ELR (cell line): ENCODE results near the gene ACBD4.

ENCODE experiments used
- DNase-seq: peaks from one replicate; pipeline ENCODE4 v3.0.0-alpha.2; 2015; ENCODE audit warnings: low read depth

ACBD4 gene

DNA sequence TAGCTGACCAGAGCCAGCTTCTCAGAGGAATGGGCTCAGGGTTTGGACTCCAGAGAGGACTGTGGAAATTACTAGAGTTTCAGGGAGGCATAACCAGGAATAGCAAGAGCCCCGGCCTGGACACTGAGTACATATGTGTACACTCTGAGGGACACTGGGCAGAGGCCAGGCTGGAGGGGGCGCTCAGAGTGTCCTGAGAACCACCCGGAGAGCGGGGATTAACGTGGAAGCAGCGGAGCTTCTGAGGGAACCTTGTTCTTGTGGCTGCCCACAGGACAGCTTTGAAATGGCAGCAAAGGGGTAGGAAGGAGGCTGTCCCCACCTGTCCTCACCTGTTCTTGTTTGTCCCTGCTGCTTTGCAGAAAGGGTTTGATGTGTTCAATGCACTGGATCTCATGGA lies 31.0 kb upstream of the ACBD4 start:
- DNase-seq = no peak

DNA sequence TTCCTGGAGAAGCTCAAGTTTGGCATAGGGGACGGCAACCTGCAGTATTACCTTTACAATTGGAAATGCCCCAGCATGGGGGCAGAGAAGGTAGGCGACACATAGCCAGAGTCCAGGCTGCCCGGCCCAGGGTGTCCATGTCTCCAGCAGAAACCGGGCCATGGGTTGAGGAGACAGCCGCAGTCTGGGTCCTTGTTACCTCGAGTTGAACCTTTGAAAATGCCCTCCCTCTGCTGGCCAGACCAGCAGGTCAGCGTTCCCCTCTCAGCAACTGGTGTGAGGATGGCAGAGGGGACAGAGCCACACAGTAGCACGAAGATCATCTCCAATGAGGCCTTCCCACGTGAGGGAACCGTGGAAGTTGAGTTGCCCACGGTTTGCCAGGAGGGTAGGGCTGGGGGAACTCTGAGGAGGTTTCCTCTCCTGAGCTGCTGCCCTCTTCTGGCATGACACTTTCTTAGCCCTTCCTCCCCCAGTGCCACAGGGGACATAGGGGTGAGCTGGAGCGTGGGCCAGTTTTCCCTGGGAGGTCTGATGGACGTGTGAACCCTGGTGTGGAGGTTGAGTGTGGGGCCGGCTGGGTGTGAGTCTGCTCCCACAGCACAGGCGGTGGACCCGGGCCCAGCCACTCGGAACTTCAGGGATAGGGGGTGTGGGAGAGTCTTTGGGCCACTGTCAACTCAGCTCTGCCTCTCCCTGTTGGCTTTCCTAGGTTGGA lies 30.4 kb upstream of the ACBD4 start:
- DNase-seq = no peak

DNA sequence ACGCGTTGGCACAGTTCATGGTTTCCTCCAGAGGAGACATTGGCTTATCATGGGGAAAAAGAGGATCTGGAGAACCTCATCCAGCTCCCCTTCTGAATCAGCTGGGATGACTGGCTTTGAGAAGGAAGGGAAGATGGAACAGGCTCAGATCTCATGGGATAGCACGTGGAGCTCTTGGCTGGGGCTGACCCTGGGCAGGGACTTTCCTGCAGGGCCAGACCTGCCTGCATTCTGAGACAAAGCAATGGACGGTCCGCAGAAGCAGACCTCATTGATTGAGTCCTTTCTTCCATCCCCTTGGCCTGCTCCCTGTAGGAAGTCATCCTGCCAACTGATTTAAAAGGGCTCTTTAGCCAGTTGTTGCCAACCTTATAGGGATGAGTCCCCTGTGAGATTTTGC lies 29.4 kb upstream of the ACBD4 start:
- no peak for DNase-seq

DNA sequence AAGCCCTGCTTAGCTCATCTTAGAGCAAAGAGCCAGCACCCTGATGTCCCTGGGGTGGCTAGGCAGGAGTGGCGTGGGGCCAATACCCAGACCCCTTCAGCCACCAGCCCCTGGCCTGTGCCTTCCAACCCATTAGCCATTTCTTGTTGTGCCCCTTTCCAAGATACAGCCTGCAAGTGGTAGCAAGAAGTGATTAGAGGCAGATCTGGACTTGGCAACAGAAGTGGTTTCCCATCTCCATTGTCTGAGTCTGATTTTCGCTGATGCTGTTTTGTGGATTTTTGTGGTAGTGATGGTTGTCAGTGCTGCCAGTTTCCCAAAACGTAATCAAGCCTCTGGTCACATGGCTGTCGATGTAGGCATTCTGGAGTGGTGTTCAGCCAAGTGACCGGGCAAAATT lies 28.9 kb upstream of the ACBD4 start:
- DNase-seq = no peak

DNA sequence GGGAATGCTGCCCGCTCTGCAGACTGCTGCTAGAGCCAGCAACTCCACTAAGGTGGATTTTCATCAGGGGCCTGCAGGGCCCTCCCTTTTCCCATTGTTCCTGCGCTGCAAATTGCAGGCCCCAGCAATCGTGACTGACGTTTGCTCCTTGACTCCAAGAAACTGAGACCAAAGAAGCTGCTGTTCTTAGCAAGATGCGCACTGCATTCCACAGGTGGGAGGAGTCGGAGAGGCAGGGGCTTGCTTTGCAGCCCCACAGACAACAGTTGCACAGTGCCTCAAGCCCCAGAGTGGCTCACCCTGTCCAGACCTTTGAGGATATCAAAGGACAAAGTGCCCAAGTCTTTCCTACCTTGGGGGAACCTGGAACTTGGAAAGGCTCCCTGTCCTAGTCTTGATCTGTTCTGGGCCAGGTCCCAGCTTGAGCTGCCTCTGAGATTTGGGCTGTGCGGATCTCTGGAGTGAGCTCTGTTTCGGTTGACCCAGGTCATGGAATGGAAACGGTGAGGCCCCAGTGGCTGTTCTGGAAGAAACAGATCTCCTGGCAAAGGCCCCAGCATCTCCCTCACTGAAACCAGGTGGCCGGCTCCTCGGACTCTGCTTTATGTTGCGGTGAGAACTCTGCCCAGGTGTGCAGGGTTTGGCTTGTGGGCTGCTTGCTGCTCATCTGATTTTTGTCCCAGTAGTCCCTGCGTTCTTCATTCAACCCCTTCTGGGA lies 28.0 kb upstream of the ACBD4 start:
- DNase-seq = no peak

DNA sequence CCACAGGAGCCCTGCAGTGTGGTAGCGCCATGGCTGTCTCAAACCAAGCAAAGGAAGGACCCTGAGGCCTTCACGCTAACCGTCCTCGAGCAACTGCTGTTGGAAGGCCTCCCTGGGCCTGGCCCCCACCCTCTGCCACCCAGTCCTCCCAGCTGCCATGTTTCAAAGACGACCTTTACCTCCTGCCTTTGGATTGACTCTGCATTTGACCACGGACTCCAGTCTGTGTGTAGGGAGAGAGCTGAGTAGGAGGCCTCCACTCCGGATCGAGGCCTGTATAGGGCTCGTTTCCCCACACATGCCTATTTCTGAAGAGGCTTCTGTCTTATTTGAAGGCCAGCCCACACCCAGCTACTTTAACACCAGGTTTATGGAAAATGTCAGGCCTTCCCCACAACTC lies 27.4 kb upstream of the ACBD4 start:
- DNase-seq = no peak

DNA sequence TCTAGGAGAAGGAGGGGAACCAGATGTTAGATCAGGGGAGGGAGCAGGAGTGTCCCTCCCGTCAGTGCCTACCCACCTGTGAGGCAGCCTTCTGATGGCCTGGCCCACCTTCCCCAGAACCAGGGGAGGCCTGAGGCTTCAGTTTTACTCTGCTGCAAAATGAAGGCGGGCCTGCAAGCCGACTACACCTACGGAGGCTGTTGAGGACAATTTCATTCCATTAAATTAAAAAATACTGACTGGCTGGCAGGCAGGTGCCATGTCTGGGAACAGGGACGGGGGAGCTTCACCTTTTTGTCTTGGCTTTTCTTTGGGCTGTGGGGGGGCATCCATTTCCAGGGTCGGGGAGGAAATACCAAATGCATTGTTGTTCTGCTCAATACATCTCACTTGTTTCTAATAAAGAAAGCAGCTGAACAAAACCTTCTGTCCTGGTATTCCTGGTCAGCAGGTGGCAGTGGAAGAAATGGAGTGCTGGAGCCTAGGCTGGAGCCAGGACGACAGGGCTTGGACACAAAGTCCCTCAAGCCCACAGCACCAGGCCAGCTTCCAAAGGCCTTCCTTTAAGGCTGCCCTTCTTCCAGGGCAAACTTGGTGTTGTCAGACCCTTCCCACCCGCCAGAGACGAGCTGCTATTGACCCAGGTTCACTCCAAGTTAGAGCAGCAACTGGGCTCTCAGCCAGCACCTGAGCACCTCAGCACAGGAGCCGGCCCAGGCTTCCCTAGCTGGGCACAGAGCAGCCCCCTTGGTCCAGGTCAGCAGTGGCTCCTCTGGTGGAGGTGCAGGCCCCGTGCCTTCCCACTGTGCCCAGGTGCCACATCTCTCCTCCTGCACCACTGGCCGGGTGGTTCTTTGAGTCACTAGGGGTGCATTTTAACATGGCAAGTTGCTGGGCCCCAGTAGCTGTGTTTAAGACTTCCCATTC lies 26.6 kb upstream of the ACBD4 start:
- DNase-seq = peak; percentile 34

DNA sequence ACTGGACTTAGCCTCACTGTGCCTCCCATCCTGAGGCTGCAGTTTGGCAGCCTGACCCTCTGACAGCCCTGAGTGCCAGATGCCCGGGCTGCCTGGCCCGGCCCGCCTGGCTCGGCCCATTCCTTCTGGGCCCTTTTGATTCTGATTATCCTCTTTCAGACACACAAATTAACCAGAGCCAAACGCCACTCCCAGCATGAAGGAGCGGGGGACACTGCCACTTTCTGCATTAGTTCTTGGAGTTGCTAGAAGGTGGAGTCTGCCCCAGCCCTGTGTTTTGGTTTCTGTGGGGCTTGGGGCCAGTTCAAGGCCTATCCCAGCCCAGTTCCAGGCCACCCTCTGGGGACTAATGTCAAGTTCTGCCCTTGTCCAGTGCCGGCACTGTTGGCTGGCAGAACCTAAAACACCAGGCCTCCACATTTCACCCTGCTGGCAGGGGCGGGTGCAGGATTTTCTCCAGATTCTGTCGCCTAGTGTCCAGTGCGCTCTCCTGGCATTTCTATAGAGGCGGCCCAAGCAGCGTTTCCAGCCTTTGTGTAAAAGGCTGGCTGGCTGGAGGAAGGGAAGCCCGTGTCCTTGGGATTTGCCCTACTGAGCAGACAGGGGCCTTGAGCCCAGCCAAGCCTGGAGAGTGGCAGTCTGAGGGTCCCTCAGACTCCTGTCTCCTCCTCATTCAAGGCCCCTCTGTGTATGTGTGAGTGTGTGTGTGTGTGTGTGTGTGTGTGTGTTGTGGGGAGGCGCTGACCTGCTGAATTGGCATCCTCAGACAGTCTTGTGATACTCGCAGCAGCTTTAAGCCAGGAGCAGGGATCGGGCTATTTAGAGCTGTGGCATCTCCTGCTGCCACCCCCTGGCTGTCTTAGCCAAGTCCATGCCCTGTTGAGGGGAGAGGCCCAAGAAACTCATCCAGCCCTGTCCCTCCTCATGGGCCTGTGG lies 24.5 kb upstream of the ACBD4 start:
- DNase-seq = no peak

DNA sequence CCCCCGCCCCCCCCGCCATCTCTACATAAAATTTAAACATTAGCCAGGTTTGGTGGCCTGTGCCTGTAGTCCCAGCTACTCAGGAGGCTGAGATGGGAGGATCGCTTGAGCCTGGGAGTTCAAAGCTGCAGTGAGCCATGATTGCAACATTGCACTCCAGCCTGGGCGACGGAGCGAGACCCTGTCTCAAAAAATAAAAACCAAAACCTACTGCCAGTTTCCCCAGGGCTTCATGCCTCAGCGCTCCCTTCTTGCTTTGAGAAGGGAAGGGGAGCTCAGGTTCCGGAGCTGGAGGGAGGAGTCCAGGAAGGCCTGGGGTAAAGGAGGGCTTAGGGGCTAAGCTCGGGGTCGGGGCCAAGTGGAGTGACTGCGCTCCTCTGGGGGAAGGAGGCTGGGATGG lies 23.6 kb upstream of the ACBD4 start:
- no peak for DNase-seq

DNA sequence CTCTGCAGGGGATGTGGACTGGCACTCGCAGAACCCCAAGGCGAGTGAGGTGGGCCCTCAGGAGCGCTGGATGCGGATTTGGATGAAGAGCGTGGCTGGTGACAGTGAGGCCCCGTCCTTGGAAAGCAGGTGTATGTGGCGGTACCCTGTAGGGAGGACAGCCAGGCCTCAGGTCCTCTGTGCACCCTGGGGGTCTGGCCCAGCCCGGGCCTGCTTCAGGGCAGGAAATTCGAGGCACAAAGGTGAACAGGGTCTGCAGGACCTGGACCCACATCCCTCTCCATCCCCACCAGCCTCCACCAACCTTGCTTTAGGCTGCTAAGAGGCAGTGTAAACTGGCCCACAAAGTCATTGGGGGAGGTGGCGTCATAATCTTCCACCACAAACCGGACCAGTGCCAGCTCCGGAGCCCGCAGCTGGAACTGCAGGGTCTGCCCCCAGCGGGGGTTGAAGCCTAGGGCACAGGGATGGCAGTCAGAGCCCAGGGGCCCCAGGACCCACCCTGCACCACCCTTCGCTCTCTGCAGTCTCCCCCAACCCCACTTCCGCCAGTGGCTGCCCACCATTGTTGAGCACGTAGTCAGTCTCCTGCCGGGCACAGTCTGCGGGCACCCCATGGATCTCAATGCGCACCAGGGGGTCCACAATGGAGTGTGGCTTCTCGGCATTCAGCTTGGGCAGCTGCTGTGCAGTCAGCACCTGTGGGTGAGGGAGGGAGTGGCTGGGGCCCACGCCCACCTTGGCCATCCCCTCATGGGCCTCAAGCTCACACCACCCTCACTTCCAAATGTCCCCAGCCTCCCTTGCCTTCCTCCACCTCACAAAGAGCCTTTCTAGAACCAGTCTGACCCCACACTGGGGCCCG lies 22.7 kb upstream of the ACBD4 start:
- DNase-seq = no peak

DNA sequence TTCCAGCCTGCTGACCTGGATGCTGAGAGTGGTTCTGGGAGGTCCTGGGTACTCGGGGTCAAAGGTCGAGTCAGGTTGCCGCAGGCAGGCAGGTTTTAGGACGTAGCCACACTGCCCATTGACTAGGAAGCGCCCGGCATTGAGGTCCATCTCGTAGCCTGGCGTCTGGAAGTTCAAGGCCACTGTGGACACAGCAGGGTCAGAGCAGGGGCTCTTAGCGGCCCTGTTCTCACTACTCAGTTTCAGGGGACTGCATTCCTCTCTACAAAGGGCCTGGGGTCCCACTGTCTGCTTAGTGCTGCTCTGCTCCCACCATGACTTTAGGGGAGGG lies 22.1 kb upstream of the ACBD4 start:
- DNase-seq = no peak

DNA sequence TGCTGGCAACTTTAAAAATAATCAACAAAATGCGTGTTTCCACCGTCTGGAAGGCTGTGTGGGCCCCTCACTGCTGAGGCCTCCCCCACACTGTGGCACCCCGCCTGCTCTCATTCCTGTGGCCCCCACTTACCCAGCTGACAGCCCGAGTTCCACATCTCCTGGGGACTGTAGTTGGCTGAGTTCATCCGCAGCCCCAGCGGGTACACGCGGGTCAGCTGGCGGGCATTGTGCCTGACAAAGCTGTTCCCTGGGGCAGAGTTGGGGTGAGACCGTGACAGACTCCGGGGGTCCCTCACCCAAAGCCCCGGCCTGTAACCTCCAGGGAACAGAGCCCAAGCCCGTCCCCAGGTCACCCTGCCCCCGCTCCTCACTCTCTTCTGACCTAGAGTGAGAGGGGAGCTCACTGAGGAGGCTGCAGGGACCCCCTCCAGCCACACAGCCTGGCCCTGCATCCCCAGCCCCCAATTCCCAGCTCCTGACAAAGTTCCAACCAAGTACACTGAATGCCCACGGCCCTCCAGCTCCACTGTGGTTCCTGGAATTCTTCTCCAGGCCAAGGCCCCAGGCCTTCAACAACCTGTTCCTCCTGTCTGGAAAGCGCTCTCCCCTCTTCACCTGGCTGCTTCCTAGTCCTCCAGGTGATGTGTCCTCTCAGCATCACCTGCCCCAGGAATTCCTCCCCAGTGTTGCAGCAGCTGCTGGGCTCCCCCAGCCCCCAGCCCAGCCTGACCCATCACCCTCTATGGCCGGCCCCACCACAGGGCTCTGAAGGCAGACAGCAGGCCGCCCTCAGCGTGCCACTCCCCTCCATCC lies 21.2 kb upstream of the ACBD4 start:
- DNase-seq = no peak

DNA sequence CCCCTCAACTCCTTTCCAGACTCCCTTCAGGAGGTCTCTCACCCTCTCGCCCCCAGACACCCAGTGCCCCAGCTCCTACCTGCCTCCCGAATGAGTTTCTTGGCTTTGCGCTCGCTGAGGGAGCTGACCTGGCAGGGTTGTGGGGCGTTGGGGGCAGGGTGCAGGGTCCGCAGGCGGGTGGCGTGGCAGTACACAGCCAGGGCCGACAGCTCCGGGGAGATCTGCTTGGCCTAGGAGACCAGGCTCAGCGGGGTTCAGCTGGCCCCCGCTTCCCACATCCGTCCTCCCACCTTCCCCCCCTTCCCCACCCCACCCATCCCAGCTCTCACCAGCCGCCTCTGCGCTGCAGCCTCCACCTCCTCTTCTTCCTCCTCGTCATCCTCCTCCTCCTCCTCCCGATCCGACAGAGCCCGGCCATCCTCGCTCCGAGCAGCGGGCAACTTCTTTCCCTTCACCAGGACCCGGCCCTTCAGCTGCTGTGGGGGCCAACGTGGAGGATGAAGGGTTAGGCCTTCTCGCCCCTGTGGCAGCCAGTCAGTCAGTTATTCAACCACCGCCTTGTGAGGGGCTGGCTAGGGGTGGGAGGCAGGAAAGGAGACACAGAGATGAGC lies 20.4 kb upstream of the ACBD4 start:
- DNase-seq = no peak

DNA sequence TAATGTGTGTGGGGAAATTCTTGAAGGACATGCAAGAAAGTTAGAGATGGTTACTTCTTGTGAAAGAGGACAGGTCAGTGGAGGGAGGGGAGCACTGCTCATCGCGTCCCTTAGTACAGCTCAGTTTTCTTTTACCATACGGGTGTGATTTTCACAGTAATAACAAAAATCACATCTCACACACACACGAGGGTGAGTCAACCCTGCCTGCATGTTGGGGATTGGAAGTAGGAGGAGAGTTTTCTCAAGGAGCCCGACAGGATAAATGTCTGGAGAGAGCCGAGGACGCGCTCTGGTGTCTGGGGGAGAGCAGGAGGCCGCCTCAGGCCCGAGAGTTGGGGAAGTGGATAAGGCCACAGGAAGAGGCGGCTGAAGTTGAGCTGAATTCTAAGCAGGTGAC lies 19.6 kb upstream of the ACBD4 start:
- no peak for DNase-seq

DNA sequence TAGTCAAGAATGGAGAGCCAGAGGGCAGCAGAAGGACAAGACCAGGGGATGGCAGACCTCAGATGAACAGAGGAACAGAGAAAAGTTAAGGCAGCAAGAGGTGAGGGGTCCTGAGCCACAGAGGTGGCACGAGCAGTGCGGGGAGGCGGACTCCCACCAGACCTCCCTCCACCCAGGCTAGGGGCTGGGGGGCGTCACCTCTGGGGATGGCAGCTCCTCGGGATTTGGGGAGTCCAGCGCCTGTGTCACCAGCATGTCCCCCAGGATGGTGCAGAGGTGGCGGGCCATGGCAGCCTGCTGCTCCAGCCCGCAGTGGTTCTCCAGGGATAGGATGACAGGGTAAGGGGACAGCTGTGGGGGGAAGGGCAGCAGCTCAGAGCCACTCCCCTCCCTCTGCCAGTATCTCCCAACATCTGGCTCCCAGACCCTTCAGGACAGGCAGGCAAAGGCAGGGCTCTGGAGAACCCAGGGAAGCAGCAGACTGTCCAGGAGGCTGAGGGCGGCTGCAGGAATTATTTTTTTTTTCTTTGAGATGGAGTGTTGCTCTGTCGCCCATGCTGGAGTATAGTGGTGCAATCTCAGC lies 19.0 kb upstream of the ACBD4 start:
- DNase-seq = no peak

DNA sequence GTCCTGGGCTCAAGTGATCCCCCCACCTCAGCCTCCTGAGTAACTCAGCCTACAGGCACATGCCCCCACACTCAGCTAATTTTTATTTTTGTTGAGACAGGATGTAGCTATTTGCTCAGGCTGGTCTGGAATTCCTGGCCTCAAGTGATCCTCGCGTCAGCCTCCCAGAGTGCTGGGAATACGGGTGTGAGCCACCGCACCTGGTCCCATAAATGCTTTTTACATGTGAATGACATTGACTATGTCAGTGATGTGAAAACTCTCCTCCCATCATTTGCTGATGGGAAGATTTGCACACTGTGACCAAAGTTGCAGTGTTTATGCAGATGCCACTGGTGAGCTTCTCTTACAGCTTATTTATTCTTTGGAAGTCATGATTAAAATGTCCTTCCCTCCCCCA lies 18.2 kb upstream of the ACBD4 start:
- DNase-seq = no peak

DNA sequence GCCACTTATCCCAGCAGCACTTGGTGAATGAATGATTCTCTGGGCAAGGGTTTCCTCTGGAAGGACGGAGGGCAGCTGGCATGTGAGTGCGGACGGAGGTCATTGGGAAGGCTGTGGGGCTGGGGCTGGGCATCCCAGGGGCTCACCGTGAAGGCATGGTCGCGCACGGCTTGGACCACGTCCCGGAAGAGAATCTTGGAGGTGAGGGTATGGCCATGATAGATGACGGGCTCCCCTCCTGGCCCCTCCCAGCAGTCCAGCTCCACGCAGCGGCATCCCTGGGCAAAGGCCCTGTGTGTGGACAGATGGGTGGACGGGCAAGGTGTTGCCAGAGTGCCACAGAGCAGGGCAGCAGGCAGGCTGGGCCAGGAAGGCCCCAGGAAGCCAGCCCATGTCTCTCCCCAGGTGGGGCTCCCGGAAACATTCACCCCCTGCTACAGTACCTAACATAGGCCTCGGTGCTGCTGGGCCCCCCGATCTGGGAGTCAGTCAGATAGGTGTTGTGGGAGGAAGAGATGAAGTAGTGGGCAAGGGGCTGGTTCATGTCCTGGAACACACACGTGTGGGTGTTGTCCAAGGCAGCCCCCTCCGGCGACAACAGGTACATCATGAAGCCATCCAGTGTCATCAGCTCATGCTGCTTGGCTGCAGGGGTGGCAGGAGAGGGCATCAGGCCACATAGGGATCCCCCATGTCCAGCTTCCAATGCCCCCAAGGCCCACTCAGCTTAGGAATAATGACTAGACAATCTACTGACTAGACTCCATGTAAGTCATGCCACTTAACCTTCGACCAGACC lies 17.4 kb upstream of the ACBD4 start:
- no peak for DNase-seq

DNA sequence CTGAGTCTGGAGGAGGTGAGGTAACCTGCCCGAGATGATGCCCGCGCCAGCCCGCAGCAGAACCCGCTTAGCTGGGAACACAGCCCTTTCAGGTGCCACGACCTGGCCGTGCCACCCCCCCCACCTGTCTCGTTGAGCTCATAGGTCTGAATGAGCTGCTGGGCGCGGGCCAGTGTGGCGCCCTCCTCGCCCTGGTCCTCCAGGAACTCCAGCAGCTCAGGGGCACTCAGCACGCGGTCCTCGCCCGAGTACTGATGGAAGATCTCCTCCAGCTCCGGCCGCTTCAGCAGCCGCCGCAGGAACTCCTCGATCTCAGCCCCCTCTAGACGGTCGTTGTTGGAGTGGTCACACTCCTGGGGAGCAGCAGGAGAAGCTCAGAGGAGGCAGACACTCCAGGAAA lies 16.8 kb upstream of the ACBD4 start:
- no peak for DNase-seq
